Upper lobe of right lung (tissue), 1 donor: ENCODE measurements around the gene PIP5K1C. TPM values are rescaled to one million over a fixed set of nuclear protein-coding genes. Genes with fewer than 3 reads are reported as not detected.

Experiments used
- ATAC-seq: fragments of 200-7000 bp; cut with Tn5 transposase; one replicate; pipeline ENCODE4 v1.9.1; 2020; ENCODE audit warnings: mild to moderate bottlenecking, moderate library complexity
- DNase-seq: peaks from one replicate; pipeline ENCODE4 v3.0.0-alpha.2; 2020
- H3K27ac ChIP-seq: fragments of 200-600 bp; one replicate; pipeline ENCODE4 v1.8.0; 2022
- H3K27me3 ChIP-seq: fragments of 200-600 bp; one replicate; pipeline ENCODE4 v1.8.0; 2022; ENCODE audit warnings: mild to moderate bottlenecking
- H3K36me3 ChIP-seq: fragments of 200-600 bp; one replicate; pipeline ENCODE4 v1.8.0; 2022
- H3K4me1 ChIP-seq: fragments of 200-600 bp; one replicate; pipeline ENCODE4 v1.8.0; 2022
- H3K4me3 ChIP-seq: fragments of 200-600 bp; one replicate; pipeline ENCODE4 v1.8.0; 2022; ENCODE audit warnings: mild to moderate bottlenecking
- H3K9me3 ChIP-seq: fragments of 200-600 bp; one replicate; pipeline ENCODE4 v1.8.0; 2022
- CTCF ChIP-seq: fragments of 200-600 bp; IDR thresholded peaks from one replicate; pipeline ENCODE4 v1.8.0; 2022; ENCODE audit warnings: antibody characterized with exemption
- intact Hi-C: fragments of 100-400 bp; cut with DNase I; formaldehyde crosslinking; loops from one replicate; pipeline ENCODE4 v1.11.0; 2022
- total RNA-seq: library from RNA; stranded (reverse); fragmentation: NEBNext Ultra II Directional; extraction: Animal tissue kit (Norgen Biotek cat#: 25700); gene quantifications from one replicate; pipeline ENCODE4 v1.2.1, GENCODE V29; 2021
- donor health status: DM: no; HTN: yes; CAD: no; lungs with severe emphysema.

Gene PIP5K1C
- total RNA-seq, 1 donor from 2014 or later = 42.1 TPM

GRCh38 chr19:3710265-3710812, 10.1 kb upstream of the PIP5K1C start:
- H3K9me3 ChIP-seq = no peaks in the 10 kb centered on the region
- no peak for TF ChIP-seq CTCF
- H3K36me3 ChIP-seq = no peaks in the 10 kb centered on the region
- ATAC-seq (peak; percentile 94), DNase-seq (peak; percentile 95)
- H3K27me3 ChIP-seq = peaks cover 10% of the 10 kb centered on the region
- peaks cover 10% of the 10 kb centered on the region for H3K4me1 ChIP-seq
- H3K4me3 ChIP-seq = no peak overlapping the region
- intact Hi-C loops = no loop called here
- H3K27ac ChIP-seq = no peak overlapping the region

- H3K27ac ChIP-seq = peak within 1 kb of the TSS; percentile 66
Measured at GRCh38 chr19:3708207-3708931, 8.1 kb upstream of the PIP5K1C start, which contains the start of gene TJP3. TJP3 (plus strand) TSS chr19:3708384; CDS start chr19:3728433, 20,049 bp downstream.

GRCh38 chr19:3707868-3708206, 7.6 kb upstream of the PIP5K1C start:
- H3K9me3 ChIP-seq = no peaks in the 10 kb centered on the region
- ATAC-seq (peak; percentile 3), DNase-seq (no peak)
- no peaks in the 10 kb centered on the region for H3K36me3 ChIP-seq
- H3K27me3 ChIP-seq = peaks cover 10% of the 10 kb centered on the region
- intact Hi-C loops = loop anchor here (5.0 kb wide), 1 partner anchor 41 kb away; no protein-coding TSS in a partner anchor
- H3K27ac ChIP-seq = no peak overlapping the region
- peaks cover 4% of the 10 kb centered on the region for H3K4me1 ChIP-seq
- TF ChIP-seq CTCF = no peak
- H3K4me3 ChIP-seq = peak overlapping the region; percentile 48

More at GRCh38 chr19:3708207-3708931, 8.1 kb upstream of the PIP5K1C start, which contains the start of gene TJP3:
- no peak for TF ChIP-seq CTCF
- H3K9me3 ChIP-seq = no peaks in the 10 kb centered on the region
- H3K4me3 ChIP-seq = peak within 1 kb of the TSS; percentile 48
- ATAC-seq (peak; percentile 81), DNase-seq (peak; percentile 92)
- H3K4me1 ChIP-seq = peaks cover 9% of the 10 kb centered on the region
- intact Hi-C loops = loop anchor here (5.0 kb wide), 1 partner anchor 41 kb away; no protein-coding TSS in a partner anchor
- peaks cover 10% of the 10 kb centered on the region for H3K27me3 ChIP-seq
- H3K36me3 ChIP-seq = no peaks in the 10 kb centered on the region

GRCh38 chr19:3701200-3701599, 932 bp upstream of the PIP5K1C start:
- Histone ChIP-seq H3K9me3 (no peaks in the 10 kb centered on the region), H3K27me3 (no peaks in the 10 kb centered on the region), H3K4me3 (no peak overlapping the region), H3K27ac (no peak overlapping the region), H3K4me1 (peaks cover 12% of the 10 kb centered on the region), H3K36me3 (no peaks in the 10 kb centered on the region)
- ATAC-seq = no peak
- no peak for TF ChIP-seq CTCF
- intact Hi-C loops = no loop called here
- DNase-seq = no peak

GRCh38 chr19:3699741-3700241, 477 bp downstream of the PIP5K1C start:
- no peaks in the 10 kb centered on the region for H3K9me3 ChIP-seq
- H3K27ac ChIP-seq = peak overlapping the region; percentile 78
- no peaks in the 10 kb centered on the region for H3K27me3 ChIP-seq
- H3K4me1 ChIP-seq = peaks cover 12% of the 10 kb centered on the region
- H3K36me3 ChIP-seq = no peaks in the 10 kb centered on the region
- intact Hi-C loops = no loop called here
- no peak for DNase-seq
- TF ChIP-seq CTCF = no peak
- H3K4me3 ChIP-seq = peak overlapping the region; percentile 81
- no peak for ATAC-seq
